Kidney tubule cell (primary cell): ENCODE measurements around the gene TMEM59.
"Not testable (repeated sequence)": the region's sequence is repeated elsewhere in the genome, so short reads cannot be mapped to it uniquely, and the experiment has no call there.

Experiments used
- DNase-seq: peaks from one replicate; pipeline ENCODE4 v3.0.0-alpha.2; 2018; ENCODE audit warnings: low spot score

Gene TMEM59

GRCh38 chr1:54052934-54053744, at the start of gene TMEM59, which contains the start of gene TCEANC2:
Gene TMEM59 (minus strand): TSS chr1:54053204. CDS start chr1:54053188, 16 bp downstream.
Gene TCEANC2 (plus strand): TSS chr1:54053608. CDS start chr1:54054423, 815 bp downstream.
- DNase-seq, result peak; percentile 100

- DNase-seq, result no peak
Measured at GRCh38 chr1:54100500-54100899, 47.5 kb upstream of the TMEM59 start.

GRCh38 chr1:54099061-54099610, 46.1 kb upstream of the TMEM59 start:
- no peak for DNase-seq

- no peak for DNase-seq
Measured at GRCh38 chr1:54096877-54097240, 43.9 kb upstream of the TMEM59 start.

- DNase-seq, result no peak
Measured at GRCh38 chr1:54096227-54096876, 43.3 kb upstream of the TMEM59 start.

GRCh38 chr1:54095546-54096226, 42.7 kb upstream of the TMEM59 start:
- DNase-seq, result no peak

GRCh38 chr1:54094730-54095105, 41.7 kb upstream of the TMEM59 start:
- not testable (repeated sequence) for DNase-seq

- no peak for DNase-seq
Measured at GRCh38 chr1:54094001-54094729, 41.2 kb upstream of the TMEM59 start.

- no peak for DNase-seq
Measured at GRCh38 chr1:54091666-54092065, 38.7 kb upstream of the TMEM59 start.

GRCh38 chr1:54088385-54088784, 35.4 kb upstream of the TMEM59 start:
- DNase-seq, result no peak

GRCh38 chr1:54086754-54087153, 33.8 kb upstream of the TMEM59 start:
- DNase-seq, result no peak

GRCh38 chr1:54084794-54085193, 31.8 kb upstream of the TMEM59 start:
- no peak for DNase-seq

- DNase-seq, result peak; percentile 73
Measured at GRCh38 chr1:54081306-54082270, 28.6 kb upstream of the TMEM59 start.

GRCh38 chr1:54080598-54081049, 27.6 kb upstream of the TMEM59 start:
- DNase-seq, result peak; percentile 13

GRCh38 chr1:54077359-54077758, 24.4 kb upstream of the TMEM59 start:
- no peak for DNase-seq

GRCh38 chr1:54070171-54070837, 17.3 kb upstream of the TMEM59 start:
- peak; percentile 52 for DNase-seq

GRCh38 chr1:54069791-54070170, 16.8 kb upstream of the TMEM59 start:
- no peak for DNase-seq

- no peak for DNase-seq
Measured at GRCh38 chr1:54064299-54064698, 11.3 kb upstream of the TMEM59 start.

- DNase-seq, result no peak
Measured at GRCh38 chr1:54054438-54054749, 1.4 kb upstream of the TMEM59 start.

- DNase-seq, result peak; percentile 19
Measured at GRCh38 chr1:54053745-54054437, 887 bp upstream of the TMEM59 start.
